Hematopoietic multipotent progenitor cell (in vitro differentiated cells): Measurements from ENCODE around the gene EFNA5. TPM values are rescaled to one million over a fixed set of nuclear protein-coding genes. Genes with fewer than 3 reads are reported as not detected.
"Not testable (repeated sequence)": the region's sequence is repeated elsewhere in the genome, so short reads cannot be mapped to it uniquely, and the experiment has no call there.

ENCODE experiments used
- DNase-seq, 3 donors: peaks; one replicate each; pipeline ENCODE4 v3.0.0-alpha.2; 2011 to 2015; ENCODE audit warnings: low read depth in 2 of 3, low spot score in 2 of 3
- total RNA-seq: library from RNA; depleted of rRNA; stranded (reverse); fragments of >200 nt; gene quantifications from one replicate; pipeline ENCODE4 v1.2.3, GENCODE V29; 2012

The EFNA5 gene
- total RNA-seq, 1 donor, result under 0.01 TPM

GRCh38 chr5:107502676-107503060 lies 168.1 kb downstream of the EFNA5 start:
- no peak for DNase-seq

GRCh38 chr5:107501965-107502675 lies 168.6 kb downstream of the EFNA5 start:
- DNase-seq, result no peak

- DNase-seq, result no peak
These were observed 169.9 kb downstream of the EFNA5 start for GRCh38 chr5:107500840-107501239.

- no peak for DNase-seq
These were observed 170.4 kb downstream of the EFNA5 start for GRCh38 chr5:107500347-107500746.

GRCh38 chr5:107499776-107500175 lies 171.0 kb downstream of the EFNA5 start:
- no peak for DNase-seq

GRCh38 chr5:107499237-107499636 lies 171.5 kb downstream of the EFNA5 start:
- no peak for DNase-seq

- no peak for DNase-seq
These were observed 174.3 kb downstream of the EFNA5 start for GRCh38 chr5:107496466-107496865.

GRCh38 chr5:107494129-107494528 lies 176.6 kb downstream of the EFNA5 start:
- not testable (repeated sequence) for DNase-seq

- DNase-seq, result no peak
These were observed 183.6 kb downstream of the EFNA5 start for GRCh38 chr5:107487056-107487542.

- no peak for DNase-seq
These were observed 184.2 kb downstream of the EFNA5 start for GRCh38 chr5:107486489-107486888.

GRCh38 chr5:107485184-107485583 lies 185.6 kb downstream of the EFNA5 start:
- DNase-seq, result no peak

GRCh38 chr5:107484281-107484680 lies 186.5 kb downstream of the EFNA5 start:
- DNase-seq, result no peak

GRCh38 chr5:107483231-107484024 lies 187.3 kb downstream of the EFNA5 start:
- no peak for DNase-seq

GRCh38 chr5:107478068-107478641 lies 192.6 kb downstream of the EFNA5 start:
- no peak for DNase-seq

- no peak for DNase-seq
These were observed 193.2 kb downstream of the EFNA5 start for GRCh38 chr5:107477492-107477891.

- DNase-seq, result no peak
These were observed 194.0 kb downstream of the EFNA5 start for GRCh38 chr5:107476783-107477182.

GRCh38 chr5:107474716-107475489 lies 195.8 kb downstream of the EFNA5 start:
- no peak for DNase-seq

- DNase-seq, result no peak
These were observed 196.4 kb downstream of the EFNA5 start for GRCh38 chr5:107474361-107474715.

- DNase-seq, result no peak
These were observed 198.1 kb downstream of the EFNA5 start for GRCh38 chr5:107472620-107473064.

- no peak for DNase-seq
These were observed 200.5 kb downstream of the EFNA5 start for GRCh38 chr5:107470295-107470582.
